BJ (cell line): ENCODE data around the gene TSEN2. TPM values are rescaled to one million over a fixed set of nuclear protein-coding genes. Genes with fewer than 3 reads are reported as not detected.

Experiments
- CTCF ChIA-PET: fragments of 350-600 bp; formaldehyde crosslinking; extraction: SDS; loops from one replicate; lab custom pipeline; 2021; ENCODE audit warnings: antibody characterized with exemption, inconsistent platforms; lab: Yijun Ruan, JAX
- POLR2A ChIA-PET: fragments of 300-600 bp; sonication (Branson Sonifier 250); formaldehyde crosslinking; extraction: SDS; loops from one replicate; lab custom pipeline; 2021; ENCODE audit warnings: antibody characterized with exemption; lab: Charles Lee
- DNase-seq: peaks from one replicate; pipeline ENCODE4 v3.0.0-alpha.2; 2011; ENCODE audit warnings: low read depth
- H3K27me3 ChIP-seq: 2 replicates; pipeline ENCODE4 v1.6.0; 2011; ENCODE audit warnings: low read length; ENCODE audit not compliant: control insufficient read depth, insufficient read depth
- H3K36me3 ChIP-seq: 2 replicates; pipeline ENCODE4 v1.5.1; 2011; ENCODE audit warnings: low read length; ENCODE audit not compliant: control insufficient read depth, insufficient read depth
- H3K4me3 ChIP-seq: 2 replicates; pipeline ENCODE4 v1.5.1; 2011; ENCODE audit warnings: low read depth, mild to moderate bottlenecking, control low read depth, low read length
- polyA plus RNA-seq: library from polyadenylated mRNA; depleted of rRNA; stranded (reverse); fragments of >200 nt; gene quantifications from 2 replicates; pipeline ENCODE4 v1.2.3, GENCODE V29; 2011
- TF ChIP-seq, protein P1 (sequence below): IDR thresholded peaks from 2 replicates; pipeline ENCODE4 v1.5.1; 2011; ENCODE audit warnings: low read depth, mild to moderate bottlenecking, control low read depth, inconsistent platforms, low read length, moderate library complexity; ENCODE audit not compliant: insufficient read depth

The TSEN2 gene
- polyA plus RNA-seq, 1 experiment = 8.0 TPM

GRCh38 chr3:12443781-12444522, 40.3 kb upstream of the TSEN2 start:
- DNase-seq = no peak
- Histone ChIP-seq H3K36me3 (no peaks in the 10 kb centered on the region), H3K4me3 (no peak overlapping the region), H3K27me3 (no peaks in the 10 kb centered on the region; the same call in 1 of the 2 replicates)
- TF ChIP-seq, protein P1, sequence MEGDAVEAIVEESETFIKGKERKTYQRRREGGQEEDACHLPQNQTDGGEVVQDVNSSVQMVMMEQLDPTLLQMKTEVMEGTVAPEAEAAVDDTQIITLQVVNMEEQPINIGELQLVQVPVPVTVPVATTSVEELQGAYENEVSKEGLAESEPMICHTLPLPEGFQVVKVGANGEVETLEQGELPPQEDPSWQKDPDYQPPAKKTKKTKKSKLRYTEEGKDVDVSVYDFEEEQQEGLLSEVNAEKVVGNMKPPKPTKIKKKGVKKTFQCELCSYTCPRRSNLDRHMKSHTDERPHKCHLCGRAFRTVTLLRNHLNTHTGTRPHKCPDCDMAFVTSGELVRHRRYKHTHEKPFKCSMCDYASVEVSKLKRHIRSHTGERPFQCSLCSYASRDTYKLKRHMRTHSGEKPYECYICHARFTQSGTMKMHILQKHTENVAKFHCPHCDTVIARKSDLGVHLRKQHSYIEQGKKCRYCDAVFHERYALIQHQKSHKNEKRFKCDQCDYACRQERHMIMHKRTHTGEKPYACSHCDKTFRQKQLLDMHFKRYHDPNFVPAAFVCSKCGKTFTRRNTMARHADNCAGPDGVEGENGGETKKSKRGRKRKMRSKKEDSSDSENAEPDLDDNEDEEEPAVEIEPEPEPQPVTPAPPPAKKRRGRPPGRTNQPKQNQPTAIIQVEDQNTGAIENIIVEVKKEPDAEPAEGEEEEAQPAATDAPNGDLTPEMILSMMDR = no peak
- ChIA-PET POLR2A (no interaction called here), CTCF (no interaction called here)

DNA sequence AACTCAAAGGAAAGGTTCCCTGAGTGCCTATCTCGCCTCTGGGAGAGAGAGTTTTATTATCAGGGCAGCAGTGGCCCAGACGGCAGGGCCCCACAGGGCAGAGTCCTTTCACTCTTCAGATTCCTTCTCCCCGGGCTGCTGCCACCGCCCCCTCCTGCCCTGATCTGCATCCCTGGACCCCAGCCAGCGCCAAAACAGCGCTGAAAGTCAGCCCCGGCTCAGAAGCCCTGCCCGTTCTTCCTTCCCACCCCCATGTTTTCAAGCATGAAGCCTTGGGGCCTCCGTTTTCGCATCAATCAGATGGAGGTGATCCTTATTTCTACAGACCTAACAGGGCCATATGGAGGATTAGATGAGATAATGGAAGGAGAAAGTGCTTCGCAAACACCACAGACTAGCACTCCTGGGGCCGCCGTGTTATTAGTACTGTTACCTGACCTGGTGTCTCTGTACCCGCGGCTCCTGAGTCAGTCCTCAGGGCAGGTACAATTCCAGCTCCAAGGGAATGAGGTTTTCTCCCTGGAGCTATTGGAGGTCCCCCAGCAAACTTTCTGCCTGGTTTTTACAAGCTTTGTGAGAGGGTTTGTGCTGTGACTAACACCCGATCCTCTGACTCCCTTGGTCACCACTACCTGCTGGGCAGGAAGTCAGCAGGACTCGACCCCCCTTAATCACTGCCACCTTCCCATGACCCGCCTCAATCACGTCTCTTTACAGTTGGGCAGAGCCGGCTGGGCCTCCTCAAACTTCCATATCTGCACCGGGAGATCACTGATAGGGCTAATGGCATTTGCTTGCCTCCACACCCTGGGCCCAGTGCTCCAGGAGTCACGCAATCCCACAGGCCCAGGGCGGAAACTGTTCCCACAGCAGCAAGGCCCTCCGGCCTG, 39.5 kb upstream of the TSEN2 start:
- TF ChIP-seq, protein P1 = no peak
- no peaks in the 10 kb centered on the region for H3K36me3 ChIP-seq
- ChIA-PET CTCF (interaction anchor here (1.0 kb wide), 1 partner anchor 17 kb away, joined by 3 read pairs; no protein-coding TSS in a partner anchor), POLR2A (no interaction called here)
- no peaks in the 10 kb centered on the region; the same call in 1 of the 2 replicates for H3K27me3 ChIP-seq
- DNase-seq = no peak
- no peak overlapping the region for H3K4me3 ChIP-seq

DNA sequence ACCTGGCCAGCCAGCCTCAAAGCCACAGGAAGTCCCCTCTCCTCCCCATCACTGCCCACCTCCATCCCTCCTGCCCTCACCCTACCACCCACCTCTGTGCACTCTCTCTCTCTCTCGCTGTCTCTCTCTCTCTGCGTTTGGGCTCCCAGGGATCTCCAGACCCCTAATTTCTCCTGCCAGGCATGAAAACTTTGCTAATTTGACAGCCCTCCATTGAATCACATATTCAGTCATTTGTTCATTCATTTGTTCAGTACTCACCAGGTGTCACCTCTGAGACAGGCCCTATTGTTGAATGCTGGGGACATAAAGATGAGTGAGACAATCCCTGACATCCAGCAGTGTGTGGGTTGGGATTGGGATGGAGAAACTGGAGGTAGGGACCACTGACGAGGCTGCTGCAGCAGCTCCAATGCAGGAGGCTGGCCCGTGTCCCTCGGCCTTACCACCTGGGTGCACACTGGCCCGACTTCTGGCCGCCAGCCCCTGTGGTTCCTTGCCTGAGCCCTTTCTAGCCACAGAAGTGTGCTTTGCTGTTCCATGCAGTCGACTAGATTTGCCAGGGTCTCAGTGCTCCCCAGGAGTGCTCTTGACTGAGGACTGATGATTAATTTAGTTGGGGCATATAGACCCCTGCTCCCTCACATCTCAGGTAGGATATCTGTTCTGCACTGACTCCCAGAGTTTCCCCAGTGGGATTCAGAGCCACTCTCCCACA, 38.6 kb upstream of the TSEN2 start:
- H3K4me3 ChIP-seq = no peak overlapping the region
- no peak for DNase-seq
- CTCF ChIA-PET = interaction anchor here (1.0 kb wide), 1 partner anchor 18 kb away, joined by 3 read pairs; no protein-coding TSS in a partner anchor
- no peaks in the 10 kb centered on the region for H3K36me3 ChIP-seq
- no peaks in the 10 kb centered on the region; the same call in 1 of the 2 replicates for H3K27me3 ChIP-seq
- POLR2A ChIA-PET = no interaction called here
- TF ChIP-seq, protein P1 = no peak

DNA sequence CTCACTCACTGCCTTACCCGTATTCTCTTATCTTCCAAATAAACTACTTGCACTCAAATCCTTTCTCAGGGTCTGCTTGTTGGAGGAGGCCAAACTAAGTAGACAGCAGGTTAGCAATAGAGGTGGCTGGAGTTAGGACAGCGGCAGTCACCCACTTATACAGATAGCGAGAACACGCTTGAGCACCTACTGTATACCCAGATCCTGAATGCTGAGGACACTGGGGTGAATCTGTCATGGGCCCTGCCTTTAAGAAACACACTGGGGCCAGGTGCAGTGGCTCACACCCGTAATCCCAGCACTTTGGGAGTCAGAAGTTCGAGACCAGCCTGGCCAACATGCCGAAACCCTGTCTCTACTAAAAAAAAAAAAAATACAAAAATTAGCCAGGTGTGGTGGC, 38.0 kb upstream of the TSEN2 start:
- ChIA-PET POLR2A (no interaction called here), CTCF (no interaction called here)
- Histone ChIP-seq H3K36me3 (no peaks in the 10 kb centered on the region), H3K27me3 (no peaks in the 10 kb centered on the region; the same call in 1 of the 2 replicates), H3K4me3 (no peak overlapping the region)
- TF ChIP-seq, protein P1 = no peak
- no peak for DNase-seq

DNA sequence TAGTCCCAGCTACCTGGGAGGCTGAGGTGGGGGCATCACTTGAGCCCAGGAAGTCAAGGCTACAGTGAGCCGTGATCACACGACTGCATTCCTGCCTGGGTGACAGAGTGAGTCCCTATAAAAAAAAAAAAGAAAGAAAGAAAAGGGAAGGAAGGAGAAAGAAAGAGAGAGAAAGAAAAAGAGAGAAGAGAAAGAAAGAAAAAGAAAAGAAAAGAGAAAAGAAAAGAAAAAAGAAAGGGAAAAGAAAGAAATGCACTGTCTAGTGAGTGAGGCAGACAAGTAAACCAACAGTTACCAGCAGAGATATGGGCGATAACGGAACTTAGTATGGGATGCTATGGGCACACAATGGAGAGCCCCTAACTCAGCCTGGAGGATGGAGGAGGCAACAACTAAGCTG, 37.2 kb upstream of the TSEN2 start:
- Histone ChIP-seq H3K27me3 (no peaks in the 10 kb centered on the region; the same call in 1 of the 2 replicates), H3K36me3 (no peaks in the 10 kb centered on the region), H3K4me3 (no peak overlapping the region)
- no peak for DNase-seq
- ChIA-PET CTCF (no interaction called here), POLR2A (no interaction called here)
- TF ChIP-seq, protein P1 = no peak
